Spleen (tissue), 11 donors: ENCODE data around the gene COL4A2. TPM values are rescaled to one million over a fixed set of nuclear protein-coding genes. Genes with fewer than 3 reads are reported as not detected.

Experiments used
- DNase-seq: peaks from one replicate; pipeline ENCODE4 v3.0.0-alpha.2; 2020
- H3K27ac ChIP-seq, 8 donors: fragments of 200-600 bp; sonication (generic) in 7 of 8; 1 replicate in 4 of 8; 2 replicates in 4 of 8; pipeline versions ENCODE4 v1.5.0 to v1.8.0; 2016 to 2021; ENCODE audit warnings: inconsistent platforms in 4 of 8, mild to moderate bottlenecking in 4 of 8, moderate library complexity in 1 of 8
- H3K27me3 ChIP-seq, 7 donors: fragments of 200-600 bp; sonication (generic) in 6 of 7; replicated peaks in 1 of 7; 1 replicate in 4 of 7; 2 replicates in 3 of 7; pipeline versions ENCODE4 v1.5.0 to v1.8.0; 2016 to 2021; ENCODE audit warnings: inconsistent platforms in 3 of 7, mild to moderate bottlenecking in 1 of 7
- H3K36me3 ChIP-seq, 6 donors: fragments of 200-600 bp; sonication (generic) in 5 of 6; 1 replicate in 4 of 6; 2 replicates in 2 of 6; pipeline versions ENCODE4 v1.5.0 to v1.8.0; 2016 to 2021; ENCODE audit warnings: inconsistent platforms in 2 of 6
- H3K4me1 ChIP-seq, 6 donors: fragments of 200-600 bp; sonication (generic) in 5 of 6; 1 replicate in 3 of 6; 2 replicates in 3 of 6; pipeline versions ENCODE4 v1.5.0 to v1.8.0; 2016 to 2021; ENCODE audit warnings: inconsistent platforms in 3 of 6
- H3K4me3 ChIP-seq, 8 donors: fragments of 200-600 bp; sonication (generic) in 7 of 8; 1 replicate in 4 of 8; 2 replicates in 4 of 8; pipeline versions ENCODE4 v1.5.0 to v1.8.0; 2016 to 2021; ENCODE audit warnings: inconsistent platforms in 4 of 8, mild to moderate bottlenecking in 4 of 8, moderate library complexity in 2 of 8
- H3K9me3 ChIP-seq, 8 donors: fragments of 200-600 bp; sonication (generic) in 7 of 8; 1 replicate in 4 of 8; 2 replicates in 4 of 8; pipeline versions ENCODE4 v1.5.0 to v1.8.0; 2016 to 2021; ENCODE audit warnings: inconsistent platforms in 4 of 8
- POLR2A ChIP-seq, 3 donors: fragments of 450-650 bp; IDR thresholded peaks; one replicate each; pipeline ENCODE4 v1.5.1; 2017; ENCODE audit warnings: antibody characterized with exemption in 3 of 3, mild to moderate bottlenecking in 1 of 3
- POLR2AphosphoS5 ChIP-seq, 3 donors: sonication (generic); formaldehyde crosslinking; IDR thresholded peaks; one replicate each; pipeline ENCODE4 v1.5.1; 2017; ENCODE audit warnings: antibody characterized with exemption in 3 of 3
- WGBS, 5 donors: extraction: QIAGEN DNeasy Blood & Tissue Kit in 3 of 5; methylation state at CpG; one replicate each; pipeline versions ENCODE4 v1.1.5 to v1.1.7; 2013 to 2018; 5-methylcytosine and 5-hydroxymethylcytosine counted together
- intact Hi-C: fragments of 100-400 bp; cut with DNase I; formaldehyde crosslinking; loops from one replicate; pipeline ENCODE4 v1.15.0; 2023; ENCODE audit warnings: low total_unique reads
- polyA plus RNA-seq, 3 donors: library from polyadenylated mRNA; stranded (reverse); fragments of 200-250 nt; gene quantifications; one replicate each; pipeline ENCODE4 v1.2.1, GENCODE V29; 2013
- total RNA-seq, 7 donors: library from RNA; depleted of rRNA in 3 of 7; stranded (reverse); fragments of >200 nt in 3 of 7; fragmentation: NEBNext Ultra II Directional in 4 of 7; extraction: Animal tissue kit (Norgen Biotek cat#: 25700) in 4 of 7; gene quantifications; one replicate each; pipeline versions ENCODE4 v1.1.0 to v1.2.1, GENCODE V29; 2016 to 2021
- TF ChIP-seq, protein P1 (sequence below), 11 experiments: fragments of 200-600 bp in 7 of 11; fragments of 450-650 bp in 4 of 11; sonication (generic) in 4 of 11; IDR thresholded peaks in 8 of 11; conservative IDR thresholded peaks in 3 of 11; 1 replicate in 7 of 11; 2 replicates in 4 of 11; pipeline versions ENCODE4 v1.4.0 to v1.8.0; 2016 to 2021; ENCODE audit warnings: antibody characterized with exemption in 11 of 11, inconsistent platforms in 4 of 11, mild to moderate bottlenecking in 1 of 11
- donor health status: healthy with polysubstance abuse.
- donor health status: DM: no; HTN: no; CAD: no; lungs with moderate emphysema.
- donor health status: DM: no; HTN: no; CAD: no.
- donor health status: Bipolar disorder and iron deficiency.
- donor health status: healthy.
- donor health status: DM: no; HTN: no; CAD: no.
- donor health status: DM: yes; HTN: yes; CAD: no.

Gene COL4A2
- total and polyA plus RNA-seq, 10 donors, result 52.6 to 712 (median 337) TPM

DNA sequence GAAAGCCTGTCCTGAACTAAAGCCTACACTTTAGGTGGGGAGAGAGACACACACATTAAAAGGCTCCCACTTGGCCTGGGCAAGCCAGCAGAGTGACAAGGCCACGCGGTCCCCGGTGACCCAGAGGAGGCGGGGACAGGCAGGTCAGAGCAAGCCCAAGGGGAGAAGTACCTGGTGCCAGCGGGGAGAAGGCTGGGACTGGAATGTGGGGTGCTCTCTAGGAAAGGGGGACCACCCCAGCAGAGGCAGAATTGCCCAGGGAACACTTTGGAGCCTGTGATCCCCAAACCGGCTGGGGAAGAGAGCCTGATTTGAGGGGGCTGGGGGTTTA lies 172.1 kb downstream of the COL4A2 start:
- intact Hi-C loops, result no loop called here
- no peaks in the 10 kb centered on the region for H3K9me3 ChIP-seq
- H3K27me3 ChIP-seq, result no peaks in the 10 kb centered on the region
- 90 to 96% (median 93%) methylated on average over 6 of the region's 6 CpGs for WGBS, 5 donors
- DNase-seq, result no peak
- no peak overlapping the region for H3K4me3 ChIP-seq
- peaks cover 0 to 83% (median 13%) of the 10 kb centered on the region in 6 donors for H3K36me3 ChIP-seq
- peaks cover 0 to 5% (median 2%) of the 10 kb centered on the region in 6 donors for H3K4me1 ChIP-seq
- TF ChIP-seq, protein P1, sequence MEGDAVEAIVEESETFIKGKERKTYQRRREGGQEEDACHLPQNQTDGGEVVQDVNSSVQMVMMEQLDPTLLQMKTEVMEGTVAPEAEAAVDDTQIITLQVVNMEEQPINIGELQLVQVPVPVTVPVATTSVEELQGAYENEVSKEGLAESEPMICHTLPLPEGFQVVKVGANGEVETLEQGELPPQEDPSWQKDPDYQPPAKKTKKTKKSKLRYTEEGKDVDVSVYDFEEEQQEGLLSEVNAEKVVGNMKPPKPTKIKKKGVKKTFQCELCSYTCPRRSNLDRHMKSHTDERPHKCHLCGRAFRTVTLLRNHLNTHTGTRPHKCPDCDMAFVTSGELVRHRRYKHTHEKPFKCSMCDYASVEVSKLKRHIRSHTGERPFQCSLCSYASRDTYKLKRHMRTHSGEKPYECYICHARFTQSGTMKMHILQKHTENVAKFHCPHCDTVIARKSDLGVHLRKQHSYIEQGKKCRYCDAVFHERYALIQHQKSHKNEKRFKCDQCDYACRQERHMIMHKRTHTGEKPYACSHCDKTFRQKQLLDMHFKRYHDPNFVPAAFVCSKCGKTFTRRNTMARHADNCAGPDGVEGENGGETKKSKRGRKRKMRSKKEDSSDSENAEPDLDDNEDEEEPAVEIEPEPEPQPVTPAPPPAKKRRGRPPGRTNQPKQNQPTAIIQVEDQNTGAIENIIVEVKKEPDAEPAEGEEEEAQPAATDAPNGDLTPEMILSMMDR (IDR thresholded peaks at IDR 0.05 in 8 of 11, conservative IDR thresholded peaks at IDR 0.05 in 3 of 11), result no peak
- no peak for TF ChIP-seq POLR2A (IDR thresholded peaks at IDR 0.05)
- no peak for TF ChIP-seq POLR2AphosphoS5 (IDR thresholded peaks at IDR 0.05)
- peak overlapping the region in 2 of 8 donors; percentile 2 for H3K27ac ChIP-seq

DNA sequence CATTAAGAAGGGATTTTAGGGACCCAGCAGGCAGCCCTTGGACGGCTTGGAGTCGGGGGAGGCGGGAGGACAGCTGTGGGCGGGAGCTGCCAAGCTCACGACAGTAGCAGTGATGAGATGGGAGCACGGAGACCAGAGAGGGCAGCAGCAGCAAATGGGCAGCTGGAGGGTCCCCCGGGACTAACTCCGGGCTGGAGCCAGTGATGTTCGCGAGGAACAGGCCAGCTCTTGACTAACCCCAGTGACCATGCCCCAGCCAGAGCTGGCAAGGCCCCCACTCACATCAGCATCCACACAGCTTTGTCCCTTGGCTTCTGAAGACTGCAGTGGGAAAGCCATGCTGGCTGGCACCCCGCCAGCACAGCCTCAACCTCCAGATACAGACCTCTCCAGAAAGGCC lies 172.6 kb downstream of the COL4A2 start:
- peak in 1 of 3 donors; percentile 6 for TF ChIP-seq POLR2AphosphoS5 (IDR thresholded peaks at IDR 0.05)
- TF ChIP-seq, protein P1 (IDR thresholded peaks at IDR 0.05 in 8 of 11, conservative IDR thresholded peaks at IDR 0.05 in 3 of 11), result no peak
- Histone ChIP-seq H3K9me3 (no peaks in the 10 kb centered on the region), H3K4me1 (peaks cover 0 to 5% (median 2%) of the 10 kb centered on the region in 6 donors), H3K4me3 (no peak overlapping the region), H3K36me3 (peaks cover 0 to 83% (median 16%) of the 10 kb centered on the region in 6 donors), H3K27me3 (no peaks in the 10 kb centered on the region), H3K27ac (peak overlapping the region in 2 of 8 donors; percentile 2)
- WGBS, 5 donors, result 81 to 95% (median 90%) methylated on average over 10 to 11 of the region's 11 CpGs
- intact Hi-C loops, result no loop called here
- DNase-seq, result no peak

DNA sequence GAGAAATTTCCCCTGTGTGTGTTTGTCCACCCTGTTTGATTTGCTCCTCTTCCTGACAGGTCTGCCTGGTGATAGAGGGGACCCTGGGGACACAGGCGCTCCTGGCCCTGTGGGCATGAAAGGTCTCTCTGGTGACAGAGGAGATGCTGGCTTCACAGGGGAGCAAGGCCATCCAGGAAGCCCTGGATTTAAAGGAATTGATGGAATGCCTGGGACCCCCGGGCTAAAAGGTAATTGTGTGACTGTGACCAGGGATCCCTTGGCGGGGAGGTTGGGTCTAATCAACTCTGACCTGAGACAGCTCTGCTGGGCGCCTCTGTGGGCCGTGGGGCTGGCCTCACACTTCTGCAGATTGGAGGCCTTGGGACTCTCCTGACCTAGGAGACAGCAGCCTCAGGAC lies 173.1 kb downstream of the COL4A2 start:
- Histone ChIP-seq H3K4me1 (peaks cover 0 to 5% (median 1%) of the 10 kb centered on the region in 6 donors), H3K27ac (no peak overlapping the region), H3K4me3 (no peak overlapping the region), H3K9me3 (no peaks in the 10 kb centered on the region), H3K36me3 (peaks cover 0 to 83% (median 20%) of the 10 kb centered on the region in 6 donors), H3K27me3 (no peaks in the 10 kb centered on the region)
- TF ChIP-seq, protein P1 (IDR thresholded peaks at IDR 0.05 in 8 of 11, conservative IDR thresholded peaks at IDR 0.05 in 3 of 11), result no peak
- TF ChIP-seq POLR2AphosphoS5 (IDR thresholded peaks at IDR 0.05), result no peak
- TF ChIP-seq POLR2A (IDR thresholded peaks at IDR 0.05), result no peak
- intact Hi-C loops, result no loop called here
- WGBS, 5 donors, result 71 to 89% (median 79%) methylated on average over 1 to 5 of the region's 5 CpGs
- DNase-seq, result no peak

DNA sequence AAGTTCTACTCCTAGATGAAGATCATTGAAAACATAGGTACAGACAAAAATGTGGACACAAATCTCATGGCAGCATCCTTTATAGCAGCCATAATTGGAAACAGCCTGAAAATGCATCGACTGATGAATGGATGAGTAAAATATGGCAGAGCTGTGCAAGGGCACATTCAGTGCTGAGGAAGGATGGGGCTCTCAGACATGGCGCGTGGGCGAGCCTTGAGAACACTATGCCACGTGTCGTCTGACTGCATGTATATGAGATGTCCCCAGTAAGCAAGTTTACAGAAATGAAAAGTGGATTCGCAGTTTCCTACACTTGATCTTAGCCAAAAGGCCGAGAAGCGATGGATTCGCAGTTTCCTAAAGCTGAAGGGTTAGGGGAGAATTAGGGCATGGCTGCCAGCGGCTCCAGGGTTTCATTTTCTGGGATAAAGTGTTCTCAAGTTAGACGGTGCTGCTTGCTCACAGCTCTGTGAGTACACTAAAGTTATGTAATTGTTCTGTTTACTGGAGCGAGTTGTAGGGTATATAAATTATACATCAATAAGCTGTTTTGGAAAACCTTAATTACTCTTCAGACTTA lies 176.4 kb downstream of the COL4A2 start:
- 82 to 91% (median 86%) methylated on average over 13 of the region's 13 CpGs for WGBS, 5 donors
- peaks cover 0 to 89% (median 21%) of the 10 kb centered on the region in 6 donors for H3K36me3 ChIP-seq
- H3K27ac ChIP-seq, result no peak overlapping the region

More for the DNA sequence above, 176.4 kb downstream of the COL4A2 start:
- intact Hi-C loops, result no loop called here
- Histone ChIP-seq H3K4me1 (no peaks in the 10 kb centered on the region), H3K27me3 (no peaks in the 10 kb centered on the region), H3K9me3 (no peaks in the 10 kb centered on the region), H3K4me3 (no peak overlapping the region)
- no peak for TF ChIP-seq POLR2A (IDR thresholded peaks at IDR 0.05)
- TF ChIP-seq, protein P1 (IDR thresholded peaks at IDR 0.05 in 8 of 11, conservative IDR thresholded peaks at IDR 0.05 in 3 of 11), result no peak
- TF ChIP-seq POLR2AphosphoS5 (IDR thresholded peaks at IDR 0.05), result no peak
- no peak for DNase-seq
